Measurements from ENCODE around the gene SPOP.

DNA sequence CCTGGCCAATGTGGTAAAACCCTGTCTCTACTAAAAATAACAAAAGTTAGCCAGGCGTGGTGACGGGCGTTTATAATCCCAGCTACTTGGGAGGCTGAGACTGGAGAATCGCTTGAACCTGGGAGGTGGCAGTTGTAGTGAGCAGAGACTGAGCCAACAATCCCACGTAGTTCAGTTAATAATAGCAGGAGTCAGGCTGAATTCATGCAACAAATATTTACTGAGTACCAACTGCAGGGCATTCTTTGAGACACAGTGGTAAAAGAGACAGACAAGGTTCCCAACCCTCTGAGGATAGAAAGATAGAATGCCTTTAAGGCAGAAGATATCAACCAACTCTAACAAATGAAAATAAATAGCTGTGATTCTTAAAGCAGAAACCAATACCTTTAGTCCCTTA is 39.1 kb downstream of the SPOP start:
- TF ChIP-seq POLR2A (IDR thresholded peaks at IDR 0.05) (no peak), EP300 (IDR thresholded peaks at IDR 0.05) (no peak)
- TF ChIP-seq, protein P1, sequence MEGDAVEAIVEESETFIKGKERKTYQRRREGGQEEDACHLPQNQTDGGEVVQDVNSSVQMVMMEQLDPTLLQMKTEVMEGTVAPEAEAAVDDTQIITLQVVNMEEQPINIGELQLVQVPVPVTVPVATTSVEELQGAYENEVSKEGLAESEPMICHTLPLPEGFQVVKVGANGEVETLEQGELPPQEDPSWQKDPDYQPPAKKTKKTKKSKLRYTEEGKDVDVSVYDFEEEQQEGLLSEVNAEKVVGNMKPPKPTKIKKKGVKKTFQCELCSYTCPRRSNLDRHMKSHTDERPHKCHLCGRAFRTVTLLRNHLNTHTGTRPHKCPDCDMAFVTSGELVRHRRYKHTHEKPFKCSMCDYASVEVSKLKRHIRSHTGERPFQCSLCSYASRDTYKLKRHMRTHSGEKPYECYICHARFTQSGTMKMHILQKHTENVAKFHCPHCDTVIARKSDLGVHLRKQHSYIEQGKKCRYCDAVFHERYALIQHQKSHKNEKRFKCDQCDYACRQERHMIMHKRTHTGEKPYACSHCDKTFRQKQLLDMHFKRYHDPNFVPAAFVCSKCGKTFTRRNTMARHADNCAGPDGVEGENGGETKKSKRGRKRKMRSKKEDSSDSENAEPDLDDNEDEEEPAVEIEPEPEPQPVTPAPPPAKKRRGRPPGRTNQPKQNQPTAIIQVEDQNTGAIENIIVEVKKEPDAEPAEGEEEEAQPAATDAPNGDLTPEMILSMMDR (IDR thresholded peaks at IDR 0.05): no peak

Measured in ovary (tissue), 3 donors.